ENCODE measurements around the gene ZFPM1.

ZFPM1 gene

GRCh38 chr16:88536510-88536909 lies 83.4 kb downstream of the ZFPM1 start:
- Histone ChIP-seq H3K36me3 (ENCODE audit: control insufficient read depth, insufficient read depth, low read length) (peaks cover 5% of the 10 kb centered on the region), H3K9ac (ENCODE audit: low read depth, low read length) (no peak overlapping the region), H3K4me3 (ENCODE audit: low read depth, low read length) (no peak overlapping the region), H3K4me1 (ENCODE audit: control insufficient read depth, insufficient read depth, low read length) (peaks cover 3% of the 10 kb centered on the region), H3K9me3 (ENCODE audit: control insufficient read depth, insufficient read depth, low read length) (no peaks in the 10 kb centered on the region), H3K27me3 (ENCODE audit: control insufficient read depth, insufficient read depth, low read length) (no peaks in the 10 kb centered on the region)

GRCh38 chr16:88536971-88537751 lies 84.1 kb downstream of the ZFPM1 start:
- no peaks in the 10 kb centered on the region for H3K27me3 ChIP-seq (ENCODE audit: control insufficient read depth, insufficient read depth, low read length)
- H3K4me3 ChIP-seq (ENCODE audit: low read depth, low read length): no peak overlapping the region
- H3K9me3 ChIP-seq (ENCODE audit: control insufficient read depth, insufficient read depth, low read length): no peaks in the 10 kb centered on the region
- H3K36me3 ChIP-seq (ENCODE audit: control insufficient read depth, insufficient read depth, low read length): peaks cover 2% of the 10 kb centered on the region
- H3K4me1 ChIP-seq (ENCODE audit: control insufficient read depth, insufficient read depth, low read length): peaks cover 3% of the 10 kb centered on the region
- H3K9ac ChIP-seq (ENCODE audit: low read depth, low read length): no peak overlapping the region

- H3K9me3 ChIP-seq (ENCODE audit: control insufficient read depth, insufficient read depth, low read length): peaks cover 1% of the 10 kb centered on the region
- peaks cover 2% of the 10 kb centered on the region for H3K36me3 ChIP-seq (ENCODE audit: control insufficient read depth, insufficient read depth, low read length)
- H3K4me1 ChIP-seq (ENCODE audit: control insufficient read depth, insufficient read depth, low read length): peaks cover 3% of the 10 kb centered on the region
- no peak overlapping the region for H3K4me3 ChIP-seq (ENCODE audit: low read depth, low read length)
- H3K9ac ChIP-seq (ENCODE audit: low read depth, low read length): no peak overlapping the region
- H3K27me3 ChIP-seq (ENCODE audit: control insufficient read depth, insufficient read depth, low read length): no peaks in the 10 kb centered on the region
Measured at GRCh38 chr16:88537859-88538258, 84.8 kb downstream of the ZFPM1 start.

- H3K27me3 ChIP-seq (ENCODE audit: control insufficient read depth, insufficient read depth, low read length): no peaks in the 10 kb centered on the region
- H3K9ac ChIP-seq (ENCODE audit: low read depth, low read length): no peak overlapping the region
- H3K4me3 ChIP-seq (ENCODE audit: low read depth, low read length): no peak overlapping the region
- H3K36me3 ChIP-seq (ENCODE audit: control insufficient read depth, insufficient read depth, low read length): peaks cover 2% of the 10 kb centered on the region
- peaks cover 3% of the 10 kb centered on the region for H3K4me1 ChIP-seq (ENCODE audit: control insufficient read depth, insufficient read depth, low read length)
- H3K9me3 ChIP-seq (ENCODE audit: control insufficient read depth, insufficient read depth, low read length): peaks cover 5% of the 10 kb centered on the region
Measured at GRCh38 chr16:88538366-88539060, 85.4 kb downstream of the ZFPM1 start.

GRCh38 chr16:88539261-88539651 lies 86.2 kb downstream of the ZFPM1 start:
- Histone ChIP-seq H3K27me3 (ENCODE audit: control insufficient read depth, insufficient read depth, low read length) (no peaks in the 10 kb centered on the region), H3K4me3 (ENCODE audit: low read depth, low read length) (no peak overlapping the region), H3K4me1 (ENCODE audit: control insufficient read depth, insufficient read depth, low read length) (peaks cover 3% of the 10 kb centered on the region), H3K9me3 (ENCODE audit: control insufficient read depth, insufficient read depth, low read length) (peaks cover 6% of the 10 kb centered on the region), H3K36me3 (ENCODE audit: control insufficient read depth, insufficient read depth, low read length) (peaks cover 2% of the 10 kb centered on the region), H3K9ac (ENCODE audit: low read depth, low read length) (no peak overlapping the region)

- no peaks in the 10 kb centered on the region for H3K27me3 ChIP-seq (ENCODE audit: control insufficient read depth, insufficient read depth, low read length)
- H3K4me1 ChIP-seq (ENCODE audit: control insufficient read depth, insufficient read depth, low read length): peaks cover 3% of the 10 kb centered on the region
- no peak overlapping the region for H3K4me3 ChIP-seq (ENCODE audit: low read depth, low read length)
- H3K9ac ChIP-seq (ENCODE audit: low read depth, low read length): no peak overlapping the region
- peaks cover 2% of the 10 kb centered on the region for H3K36me3 ChIP-seq (ENCODE audit: control insufficient read depth, insufficient read depth, low read length)
- peaks cover 6% of the 10 kb centered on the region for H3K9me3 ChIP-seq (ENCODE audit: control insufficient read depth, insufficient read depth, low read length)
Measured at GRCh38 chr16:88539652-88540345, 86.7 kb downstream of the ZFPM1 start.

GRCh38 chr16:88540346-88540977 lies 87.4 kb downstream of the ZFPM1 start:
- H3K36me3 ChIP-seq (ENCODE audit: control insufficient read depth, insufficient read depth, low read length): peaks cover under 1% of the 10 kb centered on the region
- H3K4me1 ChIP-seq (ENCODE audit: control insufficient read depth, insufficient read depth, low read length): peaks cover 2% of the 10 kb centered on the region
- peaks cover 6% of the 10 kb centered on the region for H3K9me3 ChIP-seq (ENCODE audit: control insufficient read depth, insufficient read depth, low read length)
- no peak overlapping the region for H3K9ac ChIP-seq (ENCODE audit: low read depth, low read length)
- peaks cover 2% of the 10 kb centered on the region for H3K27me3 ChIP-seq (ENCODE audit: control insufficient read depth, insufficient read depth, low read length)
- no peak overlapping the region for H3K4me3 ChIP-seq (ENCODE audit: low read depth, low read length)

- Histone ChIP-seq H3K27me3 (ENCODE audit: control insufficient read depth, insufficient read depth, low read length) (peaks cover 13% of the 10 kb centered on the region), H3K4me1 (ENCODE audit: control insufficient read depth, insufficient read depth, low read length) (peaks cover 2% of the 10 kb centered on the region), H3K9me3 (ENCODE audit: control insufficient read depth, insufficient read depth, low read length) (peaks cover 6% of the 10 kb centered on the region)
Measured at GRCh38 chr16:88541831-88542616, 88.9 kb downstream of the ZFPM1 start.

GRCh38 chr16:88543230-88543813 lies 90.2 kb downstream of the ZFPM1 start:
- H3K36me3 ChIP-seq (ENCODE audit: control insufficient read depth, insufficient read depth, low read length): no peaks in the 10 kb centered on the region
- H3K9ac ChIP-seq (ENCODE audit: low read depth, low read length): no peak overlapping the region
- peaks cover 20% of the 10 kb centered on the region for H3K27me3 ChIP-seq (ENCODE audit: control insufficient read depth, insufficient read depth, low read length)
- H3K4me1 ChIP-seq (ENCODE audit: control insufficient read depth, insufficient read depth, low read length): peaks cover 2% of the 10 kb centered on the region
- no peak overlapping the region for H3K4me3 ChIP-seq (ENCODE audit: low read depth, low read length)
- peaks cover 6% of the 10 kb centered on the region for H3K9me3 ChIP-seq (ENCODE audit: control insufficient read depth, insufficient read depth, low read length)

More at GRCh38 chr16:88541831-88542616, 88.9 kb downstream of the ZFPM1 start:
- Histone ChIP-seq H3K4me3 (ENCODE audit: low read depth, low read length) (no peak overlapping the region), H3K9ac (ENCODE audit: low read depth, low read length) (no peak overlapping the region), H3K36me3 (ENCODE audit: control insufficient read depth, insufficient read depth, low read length) (no peaks in the 10 kb centered on the region)

- no peaks in the 10 kb centered on the region for H3K36me3 ChIP-seq (ENCODE audit: control insufficient read depth, insufficient read depth, low read length)
- peaks cover 6% of the 10 kb centered on the region for H3K9me3 ChIP-seq (ENCODE audit: control insufficient read depth, insufficient read depth, low read length)
- H3K4me1 ChIP-seq (ENCODE audit: control insufficient read depth, insufficient read depth, low read length): peaks cover 2% of the 10 kb centered on the region
- peaks cover 27% of the 10 kb centered on the region for H3K27me3 ChIP-seq (ENCODE audit: control insufficient read depth, insufficient read depth, low read length)
- H3K4me3 ChIP-seq (ENCODE audit: low read depth, low read length): no peak overlapping the region
- H3K9ac ChIP-seq (ENCODE audit: low read depth, low read length): no peak overlapping the region
Measured at GRCh38 chr16:88545781-88546180, 92.7 kb downstream of the ZFPM1 start.
